Fibroblast of lung (primary cell): Measurements from ENCODE around the gene MIER2.

Experiments
- EZH2 ChIP-seq: IDR thresholded peaks from 2 replicates; pipeline ENCODE4 v1.5.1; 2012; ENCODE audit warnings: low read length, control low read depth, mild to moderate bottlenecking; ENCODE audit errors: missing control alignments
- TF ChIP-seq, protein P1 (sequence below), 2 donors: IDR thresholded peaks in 1 of 2; conservative IDR thresholded peaks in 1 of 2; 1 replicate in 1 of 2; 2 replicates in 1 of 2; pipeline ENCODE4 v1.5.1; 2011 to 2012; ENCODE audit warnings: low read length in 2 of 2, control low read depth in 1 of 2, inconsistent platforms in 1 of 2, low read depth in 1 of 2, mild to moderate bottlenecking in 1 of 2

DNA sequence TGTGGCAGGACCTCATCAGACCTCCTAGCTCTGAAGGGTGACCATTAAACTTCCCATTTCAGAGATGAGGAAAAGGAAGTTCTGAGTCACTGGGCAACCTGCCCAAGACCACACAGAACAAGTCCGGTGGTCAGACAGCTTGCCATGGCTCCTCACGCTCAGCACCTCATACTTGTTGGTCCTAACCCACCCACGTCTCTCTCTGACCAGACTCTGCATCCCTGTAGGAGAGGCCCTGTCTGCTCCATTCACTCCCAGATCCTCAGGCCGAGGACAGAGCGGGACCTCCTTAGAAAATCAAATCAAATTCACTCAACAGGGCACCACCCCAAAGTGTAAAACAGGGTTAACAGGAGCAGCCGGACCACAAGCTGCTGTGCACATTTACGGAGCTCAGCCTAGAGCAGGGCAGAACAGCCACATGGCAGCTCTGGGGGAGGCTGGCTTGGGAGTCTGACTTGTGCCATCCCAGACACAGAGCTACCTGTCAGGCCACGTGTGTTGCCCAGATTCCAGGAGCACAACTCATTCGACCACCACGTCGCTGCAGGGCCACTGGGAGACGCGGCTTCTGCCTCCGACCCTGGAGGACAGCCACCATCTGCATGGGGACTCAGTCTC, 1.7 kb downstream of the MIER2 start:
- TF ChIP-seq, protein P1, sequence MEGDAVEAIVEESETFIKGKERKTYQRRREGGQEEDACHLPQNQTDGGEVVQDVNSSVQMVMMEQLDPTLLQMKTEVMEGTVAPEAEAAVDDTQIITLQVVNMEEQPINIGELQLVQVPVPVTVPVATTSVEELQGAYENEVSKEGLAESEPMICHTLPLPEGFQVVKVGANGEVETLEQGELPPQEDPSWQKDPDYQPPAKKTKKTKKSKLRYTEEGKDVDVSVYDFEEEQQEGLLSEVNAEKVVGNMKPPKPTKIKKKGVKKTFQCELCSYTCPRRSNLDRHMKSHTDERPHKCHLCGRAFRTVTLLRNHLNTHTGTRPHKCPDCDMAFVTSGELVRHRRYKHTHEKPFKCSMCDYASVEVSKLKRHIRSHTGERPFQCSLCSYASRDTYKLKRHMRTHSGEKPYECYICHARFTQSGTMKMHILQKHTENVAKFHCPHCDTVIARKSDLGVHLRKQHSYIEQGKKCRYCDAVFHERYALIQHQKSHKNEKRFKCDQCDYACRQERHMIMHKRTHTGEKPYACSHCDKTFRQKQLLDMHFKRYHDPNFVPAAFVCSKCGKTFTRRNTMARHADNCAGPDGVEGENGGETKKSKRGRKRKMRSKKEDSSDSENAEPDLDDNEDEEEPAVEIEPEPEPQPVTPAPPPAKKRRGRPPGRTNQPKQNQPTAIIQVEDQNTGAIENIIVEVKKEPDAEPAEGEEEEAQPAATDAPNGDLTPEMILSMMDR (conservative IDR thresholded peaks at IDR 0.05 in 1 of 2, IDR thresholded peaks at IDR 0.05 in 1 of 2; ENCODE audit: low read depth in 1 of 2, low read length in 2 of 2), result no peak
- TF ChIP-seq EZH2, result no peak
